Ovary (tissue), 3 donors: ENCODE data around the gene SCG2.

Experiments used
- POLR2A ChIP-seq: fragments of 450-650 bp; IDR thresholded peaks from one replicate; pipeline ENCODE4 v1.6.1; 2017; ENCODE audit warnings: antibody characterized with exemption, mild to moderate bottlenecking, moderate library complexity
- TF ChIP-seq, protein P1 (sequence below), 3 donors: fragments of 450-650 bp in 2 of 3; fragments of 200-600 bp in 1 of 3; IDR thresholded peaks; one replicate each; pipeline versions ENCODE4 v1.5.1 to v1.8.0; 2016 to 2022; ENCODE audit warnings: antibody characterized with exemption in 3 of 3, mild to moderate bottlenecking in 1 of 3
- donor health status: DM: no; HTN: no; CAD: no.

DNA sequence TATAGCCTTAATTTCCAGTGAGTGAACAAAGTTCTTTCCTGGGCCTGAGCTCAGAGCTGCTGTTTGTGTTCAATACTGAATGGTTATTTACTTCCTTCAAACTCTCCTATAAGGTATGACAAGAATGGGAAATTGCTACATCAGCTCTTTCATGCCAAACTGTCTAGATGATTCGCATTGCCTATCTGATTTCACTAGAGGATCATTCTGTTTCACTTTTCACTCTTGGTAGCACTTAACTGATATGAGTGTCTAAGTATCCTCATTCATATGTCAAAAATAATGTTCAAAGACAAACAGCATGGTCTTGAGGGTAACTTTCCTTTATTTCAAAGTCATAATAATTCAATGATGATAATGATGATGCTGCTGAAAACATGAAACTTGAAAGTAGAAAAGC lies 32.9 kb upstream of the SCG2 start:
- TF ChIP-seq, protein P1, sequence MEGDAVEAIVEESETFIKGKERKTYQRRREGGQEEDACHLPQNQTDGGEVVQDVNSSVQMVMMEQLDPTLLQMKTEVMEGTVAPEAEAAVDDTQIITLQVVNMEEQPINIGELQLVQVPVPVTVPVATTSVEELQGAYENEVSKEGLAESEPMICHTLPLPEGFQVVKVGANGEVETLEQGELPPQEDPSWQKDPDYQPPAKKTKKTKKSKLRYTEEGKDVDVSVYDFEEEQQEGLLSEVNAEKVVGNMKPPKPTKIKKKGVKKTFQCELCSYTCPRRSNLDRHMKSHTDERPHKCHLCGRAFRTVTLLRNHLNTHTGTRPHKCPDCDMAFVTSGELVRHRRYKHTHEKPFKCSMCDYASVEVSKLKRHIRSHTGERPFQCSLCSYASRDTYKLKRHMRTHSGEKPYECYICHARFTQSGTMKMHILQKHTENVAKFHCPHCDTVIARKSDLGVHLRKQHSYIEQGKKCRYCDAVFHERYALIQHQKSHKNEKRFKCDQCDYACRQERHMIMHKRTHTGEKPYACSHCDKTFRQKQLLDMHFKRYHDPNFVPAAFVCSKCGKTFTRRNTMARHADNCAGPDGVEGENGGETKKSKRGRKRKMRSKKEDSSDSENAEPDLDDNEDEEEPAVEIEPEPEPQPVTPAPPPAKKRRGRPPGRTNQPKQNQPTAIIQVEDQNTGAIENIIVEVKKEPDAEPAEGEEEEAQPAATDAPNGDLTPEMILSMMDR (IDR thresholded peaks at IDR 0.05), result no peak
- TF ChIP-seq POLR2A, result no peak
